Measurements from ENCODE around the gene ANKRD18B.

DNA sequence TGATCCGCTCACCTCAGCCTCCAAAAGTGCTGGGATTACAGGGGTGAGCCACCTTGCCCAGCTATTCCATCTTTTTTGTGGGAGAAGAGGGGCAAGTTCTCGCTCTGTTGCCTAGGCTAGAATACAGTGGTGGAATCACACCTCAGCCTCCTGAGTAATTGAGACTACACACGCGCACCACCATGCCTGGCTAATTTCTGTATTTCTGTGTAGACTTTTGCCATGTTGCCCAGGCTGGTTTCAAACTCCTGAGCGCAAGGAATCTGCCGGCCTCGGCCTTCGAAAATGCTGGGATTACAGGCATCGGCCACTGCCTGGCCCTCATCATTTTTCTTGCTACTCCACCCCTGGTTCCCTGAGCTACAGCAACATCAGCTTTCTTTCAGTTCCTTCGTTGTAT lies 47.5 kb upstream of the ANKRD18B start:
- TF ChIP-seq POLR2G (IDR thresholded peaks at IDR 0.05; ENCODE audit: low read depth, low read length), result no peak
- TF ChIP-seq, protein P1, sequence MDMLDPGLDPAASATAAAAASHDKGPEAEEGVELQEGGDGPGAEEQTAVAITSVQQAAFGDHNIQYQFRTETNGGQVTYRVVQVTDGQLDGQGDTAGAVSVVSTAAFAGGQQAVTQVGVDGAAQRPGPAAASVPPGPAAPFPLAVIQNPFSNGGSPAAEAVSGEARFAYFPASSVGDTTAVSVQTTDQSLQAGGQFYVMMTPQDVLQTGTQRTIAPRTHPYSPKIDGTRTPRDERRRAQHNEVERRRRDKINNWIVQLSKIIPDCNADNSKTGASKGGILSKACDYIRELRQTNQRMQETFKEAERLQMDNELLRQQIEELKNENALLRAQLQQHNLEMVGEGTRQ (CRISPR knock-in tag; IDR thresholded peaks at IDR 0.05), result no peak
- no peak for TF ChIP-seq ZNF384 (IDR thresholded peaks at IDR 0.05; ENCODE audit: low read depth, low read length)
- TF ChIP-seq ZBTB1 (CRISPR knock-in tag; IDR thresholded peaks at IDR 0.05; ENCODE audit: borderline replicate concordance, low read depth), result no peak
- TF ChIP-seq CHD1 (IDR thresholded peaks at IDR 0.05; ENCODE audit: low read length), result no peak
- no peak for TF ChIP-seq MAFK (IDR thresholded peaks at IDR 0.05; ENCODE audit: low read length)
- TF ChIP-seq MCM3 (IDR thresholded peaks at IDR 0.05), result no peak
- no peak for TF ChIP-seq ELF2 (CRISPR knock-in tag; IDR thresholded peaks at IDR 0.05)
- no peak for TF ChIP-seq JUND (IDR thresholded peaks at IDR 0.05; ENCODE audit: borderline replicate concordance, low read depth, low read length)
- no peak for TF ChIP-seq JUND (tag; IDR thresholded peaks at IDR 0.05; ENCODE audit: borderline replicate concordance, low read depth, low read length)
- no peak for TF ChIP-seq NR0B1 (IDR thresholded peaks at IDR 0.05; ENCODE audit: partially characterized antibody)
- TF ChIP-seq NFXL1 (CRISPR knock-in tag; IDR thresholded peaks at IDR 0.05), result no peak
- TF ChIP-seq RBM39 (optimal IDR thresholded peaks at IDR 0.05; ENCODE audit: low read depth, low read length), result no peak
